ENCODE results near the gene CNTN5.

DNA sequence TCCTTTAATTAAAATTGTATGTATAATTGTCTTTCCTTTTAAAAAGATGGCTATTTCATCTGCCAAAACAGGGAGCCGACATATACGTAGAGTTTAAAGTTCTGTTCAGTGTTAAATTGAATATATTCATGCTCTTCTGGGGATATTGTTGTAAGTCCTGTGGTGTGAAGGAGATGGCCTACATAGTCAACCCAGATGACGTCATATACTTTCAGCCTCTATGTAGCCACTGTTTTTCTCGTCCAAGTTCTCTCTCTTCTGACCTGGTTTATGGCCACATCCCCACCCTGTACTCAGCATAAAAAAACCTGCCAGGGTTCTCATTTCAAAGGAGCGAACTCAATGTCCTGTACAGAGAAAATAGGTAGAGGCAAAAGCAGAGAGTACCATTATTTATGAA, 1156.9 kb downstream of the CNTN5 start:
- TF ChIP-seq, protein P1, sequence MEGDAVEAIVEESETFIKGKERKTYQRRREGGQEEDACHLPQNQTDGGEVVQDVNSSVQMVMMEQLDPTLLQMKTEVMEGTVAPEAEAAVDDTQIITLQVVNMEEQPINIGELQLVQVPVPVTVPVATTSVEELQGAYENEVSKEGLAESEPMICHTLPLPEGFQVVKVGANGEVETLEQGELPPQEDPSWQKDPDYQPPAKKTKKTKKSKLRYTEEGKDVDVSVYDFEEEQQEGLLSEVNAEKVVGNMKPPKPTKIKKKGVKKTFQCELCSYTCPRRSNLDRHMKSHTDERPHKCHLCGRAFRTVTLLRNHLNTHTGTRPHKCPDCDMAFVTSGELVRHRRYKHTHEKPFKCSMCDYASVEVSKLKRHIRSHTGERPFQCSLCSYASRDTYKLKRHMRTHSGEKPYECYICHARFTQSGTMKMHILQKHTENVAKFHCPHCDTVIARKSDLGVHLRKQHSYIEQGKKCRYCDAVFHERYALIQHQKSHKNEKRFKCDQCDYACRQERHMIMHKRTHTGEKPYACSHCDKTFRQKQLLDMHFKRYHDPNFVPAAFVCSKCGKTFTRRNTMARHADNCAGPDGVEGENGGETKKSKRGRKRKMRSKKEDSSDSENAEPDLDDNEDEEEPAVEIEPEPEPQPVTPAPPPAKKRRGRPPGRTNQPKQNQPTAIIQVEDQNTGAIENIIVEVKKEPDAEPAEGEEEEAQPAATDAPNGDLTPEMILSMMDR (IDR thresholded peaks at IDR 0.05): no peak
- TF ChIP-seq POLR2A (IDR thresholded peaks at IDR 0.05): no peak
- no peak for TF ChIP-seq EP300 (IDR thresholded peaks at IDR 0.05)
- no peak for TF ChIP-seq POLR2AphosphoS5 (IDR thresholded peaks at IDR 0.05)

Data from suprapubic skin (tissue), 4 donors.